Retina (tissue), 1 donor: ENCODE results near the gene IFRD2.
"Not testable (repeated sequence)": the region's sequence is repeated elsewhere in the genome, so short reads cannot be mapped to it uniquely, and the experiment has no call there.

Experiments used
- DNase-seq: peaks from one replicate; pipeline ENCODE4 v3.0.0-alpha.2; 2016

The IFRD2 gene

DNA sequence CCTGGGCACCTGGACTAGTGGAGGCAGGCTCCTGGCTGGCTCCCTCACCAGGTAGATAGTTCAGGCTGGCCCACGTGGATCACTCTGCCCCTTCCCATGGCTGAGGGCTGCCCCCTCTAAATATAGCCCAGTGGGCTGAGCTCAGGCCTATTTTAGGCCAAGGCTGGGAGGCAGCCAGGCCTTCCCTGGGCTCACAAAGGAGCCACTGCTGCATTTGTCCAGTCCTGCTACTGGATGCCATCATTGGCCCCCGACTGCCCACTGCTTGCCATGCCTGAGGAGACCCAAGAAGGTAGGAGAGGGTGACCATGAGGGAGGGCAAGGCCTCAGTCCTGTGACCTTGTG, 13.4 kb downstream of the IFRD2 start, which contains the start of gene LSMEM2:
Gene LSMEM2, plus strand, starts transcription at position 208 of the 345 bp plus-strand sequence. Its CDS starts 27 bp downstream, at position 235.
- DNase-seq, result no peak

DNA sequence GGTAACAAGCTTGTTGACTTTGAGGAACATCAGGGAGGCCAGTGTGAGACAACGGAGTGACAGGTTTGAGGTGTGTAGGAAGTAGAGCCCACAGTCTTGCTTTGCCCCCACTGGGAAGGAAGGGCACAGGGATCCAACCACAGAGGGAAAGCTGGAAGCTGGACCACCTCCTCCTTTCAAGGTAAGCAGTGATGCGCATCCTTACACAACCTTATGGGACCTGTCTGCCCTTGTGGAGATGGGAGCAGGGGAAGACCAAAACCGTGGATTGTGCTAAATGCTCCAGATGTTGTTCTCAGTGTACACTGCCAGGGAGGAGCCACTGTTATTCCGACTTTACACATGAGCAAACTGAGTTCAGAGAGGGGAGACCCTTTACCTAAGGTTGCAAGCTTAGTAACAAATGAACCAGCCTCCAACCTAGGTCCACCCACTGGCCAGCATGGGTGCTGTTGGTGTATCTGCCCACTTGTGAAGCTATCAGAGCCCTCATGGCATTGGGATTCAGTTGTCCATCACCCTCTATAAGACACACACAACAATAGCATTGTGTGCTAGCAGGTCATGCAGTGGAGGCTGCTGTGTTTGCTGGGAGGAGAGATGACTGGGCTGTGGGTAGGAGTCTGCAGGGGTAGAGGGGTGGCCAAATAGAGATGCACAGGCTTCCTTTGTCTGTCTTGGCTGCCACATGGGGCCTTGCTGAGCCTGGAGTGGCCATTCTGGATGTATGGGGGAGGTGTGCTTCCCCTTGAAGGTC, 13.9 kb downstream of the IFRD2 start:
- no peak for DNase-seq

DNA sequence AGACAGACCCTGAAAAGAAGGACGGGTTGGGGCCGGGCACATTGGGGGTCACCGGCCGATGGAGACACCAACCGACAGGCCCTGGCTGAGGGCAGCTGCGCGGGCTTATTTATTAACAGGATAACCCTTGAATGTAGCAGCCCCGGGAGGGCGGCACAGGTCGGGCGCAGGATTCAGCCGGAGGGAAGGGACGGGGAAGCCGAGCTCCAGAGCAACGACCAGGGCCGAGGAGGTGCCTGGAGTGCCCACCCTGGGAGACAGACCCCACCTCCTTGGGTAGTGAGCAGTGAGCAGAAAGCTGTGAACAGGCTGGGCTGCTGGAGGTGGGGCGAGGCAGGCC, 15.5 kb downstream of the IFRD2 start:
- no peak for DNase-seq

DNA sequence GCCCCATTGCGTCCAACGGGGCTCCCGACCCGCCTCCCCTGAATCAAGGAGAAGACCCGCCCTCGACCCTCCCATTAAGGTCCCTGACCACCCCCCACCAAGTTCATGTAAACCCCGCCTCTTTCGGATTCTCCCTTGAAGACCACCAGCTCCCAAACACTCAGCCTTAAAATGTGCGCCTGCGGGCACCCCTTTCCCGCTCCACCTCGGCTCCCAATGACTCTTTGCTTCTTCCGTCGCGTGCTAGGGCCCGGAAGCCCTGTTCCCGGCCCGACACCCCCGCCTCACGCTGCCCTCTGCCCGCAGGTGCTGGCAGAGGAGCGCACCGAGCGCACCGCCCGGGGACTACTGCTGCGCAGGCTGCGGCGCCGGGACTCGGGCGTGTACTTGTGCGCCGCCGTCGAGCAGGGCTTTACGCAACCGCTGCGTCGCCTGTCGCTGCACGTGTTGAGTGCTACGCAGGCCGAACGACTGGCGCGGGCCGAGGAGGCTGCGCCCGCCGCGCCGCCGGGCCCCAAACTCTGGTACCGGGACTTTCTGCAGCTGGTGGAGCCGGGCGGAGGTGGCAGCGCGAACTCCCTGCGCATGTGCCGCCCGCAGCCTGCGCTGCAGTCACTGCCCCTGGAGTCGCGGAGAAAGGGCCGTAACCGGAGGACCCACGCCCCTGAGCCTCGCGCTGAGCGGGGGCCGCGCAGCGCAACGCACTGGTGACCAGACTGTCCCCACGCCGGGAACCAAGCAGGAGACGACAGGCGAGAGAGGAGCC, 16.1 kb downstream of the IFRD2 start:
- no peak for DNase-seq

DNA sequence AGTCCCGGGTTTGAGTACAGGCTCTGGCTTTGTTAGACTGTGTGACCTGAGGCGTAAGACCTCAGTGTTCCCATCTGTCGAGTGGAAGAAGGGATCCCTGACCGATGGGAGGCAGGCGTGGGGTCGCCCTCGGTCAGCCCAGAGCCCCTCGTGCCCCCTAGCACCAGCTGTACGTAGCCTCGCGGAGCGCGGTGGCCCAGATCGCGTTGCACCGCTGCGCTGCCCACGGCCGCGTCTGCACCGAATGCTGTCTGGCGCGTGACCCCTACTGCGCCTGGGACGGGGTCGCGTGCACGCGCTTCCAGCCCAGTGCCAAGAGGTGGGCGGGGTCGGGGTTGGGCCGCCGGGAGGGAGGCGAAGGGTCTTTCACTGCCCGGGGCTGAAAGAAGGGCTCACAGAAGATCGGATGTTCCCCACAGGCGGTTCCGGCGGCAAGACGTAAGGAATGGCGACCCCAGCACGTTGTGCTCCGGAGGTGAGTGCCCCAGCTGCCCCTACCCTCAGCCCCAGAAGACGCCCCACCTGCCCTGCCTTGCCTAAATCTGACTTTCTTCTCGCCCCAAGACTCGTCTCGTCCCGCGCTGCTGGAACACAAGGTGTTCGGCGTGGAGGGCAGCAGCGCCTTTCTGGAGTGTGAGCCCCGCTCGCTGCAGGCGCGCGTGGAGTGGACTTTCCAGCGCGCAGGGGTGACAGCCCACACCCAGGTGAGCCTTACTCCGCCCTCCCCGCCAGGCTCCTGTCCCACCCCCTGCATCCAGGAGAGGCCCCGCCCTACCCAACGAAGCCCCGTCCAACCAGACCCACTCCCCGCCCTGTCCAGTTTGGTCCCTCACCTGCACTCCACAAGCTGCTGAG, 16.9 kb downstream of the IFRD2 start:
- peak; percentile 71 for DNase-seq

DNA sequence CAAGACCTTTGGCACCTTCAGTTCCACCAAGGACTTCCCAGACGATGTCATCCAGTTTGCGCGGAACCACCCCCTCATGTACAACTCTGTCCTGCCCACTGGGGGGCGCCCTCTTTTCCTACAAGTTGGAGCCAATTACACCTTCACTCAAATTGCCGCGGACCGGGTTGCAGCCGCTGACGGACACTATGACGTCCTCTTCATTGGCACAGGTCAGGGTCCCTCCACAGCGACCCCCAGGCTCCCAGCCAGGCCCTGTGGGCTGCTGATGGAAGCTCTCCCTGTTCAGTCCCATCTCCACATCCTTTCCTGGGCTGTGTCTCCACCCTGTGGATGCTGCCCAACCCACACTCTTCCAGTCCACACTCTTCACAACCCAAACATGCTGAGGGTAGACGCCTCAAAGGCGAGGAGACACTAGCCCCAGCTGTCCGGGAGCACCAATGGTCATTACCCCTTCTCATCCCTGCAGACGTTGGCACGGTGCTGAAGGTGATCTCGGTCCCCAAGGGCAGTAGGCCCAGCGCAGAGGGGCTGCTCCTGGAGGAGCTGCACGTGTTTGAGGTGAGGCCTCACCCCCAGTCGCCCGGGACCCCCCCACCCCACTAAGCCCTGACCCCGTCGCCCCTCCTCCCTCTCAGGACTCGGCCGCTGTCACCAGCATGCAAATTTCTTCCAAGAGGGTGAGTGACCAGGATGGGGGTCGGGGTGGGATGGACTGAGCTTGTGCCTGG, 17.7 kb downstream of the IFRD2 start:
- DNase-seq, result peak; percentile 58

DNA sequence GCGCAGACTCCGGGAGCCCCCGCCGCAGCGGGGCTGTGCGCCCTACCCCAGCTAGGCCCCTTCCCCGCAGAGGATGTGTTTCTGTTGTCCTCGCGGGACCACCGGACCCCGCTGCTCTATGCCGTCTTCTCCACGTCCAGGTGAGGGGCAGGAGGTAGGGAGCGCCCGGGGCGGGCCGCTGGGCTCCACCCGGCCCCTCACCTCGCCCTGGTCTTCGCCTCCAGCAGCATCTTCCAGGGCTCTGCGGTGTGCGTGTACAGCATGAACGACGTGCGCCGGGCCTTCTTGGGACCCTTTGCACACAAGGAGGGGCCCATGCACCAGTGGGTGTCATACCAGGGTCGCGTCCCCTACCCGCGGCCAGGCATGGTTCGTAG, 18.6 kb downstream of the IFRD2 start:
- DNase-seq, result no peak

DNA sequence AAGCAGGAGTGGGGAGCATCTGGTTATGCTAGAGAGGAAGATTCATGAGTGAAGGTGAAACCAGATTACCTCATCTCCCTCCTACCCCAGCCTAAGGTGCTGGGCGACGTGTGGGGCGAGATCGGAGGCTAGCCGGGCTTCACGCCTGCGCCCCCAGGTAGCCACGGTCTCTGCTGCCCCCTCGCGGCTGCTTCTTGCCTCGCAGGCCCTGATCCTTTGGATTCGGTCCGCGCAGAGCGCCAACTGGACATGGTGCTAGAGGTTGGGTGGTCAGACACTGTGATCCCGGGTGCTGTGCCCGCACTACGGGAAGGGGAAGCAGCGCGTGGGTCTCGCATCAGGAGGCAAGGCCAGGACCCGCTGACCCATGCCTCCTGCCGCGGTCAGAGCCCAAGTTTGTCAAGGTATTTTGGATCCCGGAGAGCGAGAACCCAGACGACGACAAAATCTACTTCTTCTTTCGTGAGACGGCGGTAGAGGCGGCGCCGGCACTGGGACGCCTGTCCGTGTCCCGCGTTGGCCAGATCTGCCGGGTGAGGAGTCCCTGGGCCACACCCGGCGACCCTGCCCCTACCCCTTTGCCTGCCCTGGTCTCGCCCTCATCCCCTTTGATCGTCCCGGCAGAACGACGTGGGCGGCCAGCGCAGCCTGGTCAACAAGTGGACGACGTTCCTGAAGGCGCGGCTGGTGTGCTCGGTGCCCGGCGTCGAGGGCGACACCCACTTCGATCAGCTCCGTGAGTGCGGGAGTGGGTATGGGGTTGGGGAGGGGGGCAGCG, 19.1 kb downstream of the IFRD2 start:
- DNase-seq, result peak; percentile 94

DNA sequence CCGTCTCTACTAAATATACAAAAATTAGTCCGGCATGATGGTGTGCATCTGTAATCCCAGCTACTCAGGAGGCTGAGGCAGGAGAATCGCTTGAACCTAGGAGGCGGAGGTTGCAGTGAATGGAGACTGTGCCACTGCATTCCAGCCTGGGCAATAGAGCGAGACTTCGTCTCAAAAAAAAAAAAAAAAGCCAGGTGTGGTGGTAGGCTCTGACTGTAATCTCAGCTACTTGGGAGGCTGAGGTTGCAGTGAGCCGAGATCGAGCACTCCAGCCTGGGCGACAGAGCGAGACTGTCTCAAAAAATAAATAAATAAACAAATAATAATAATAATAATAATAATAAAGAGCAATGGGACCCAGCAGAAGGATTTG, 19.7 kb downstream of the IFRD2 start:
- not testable (repeated sequence) for DNase-seq

DNA sequence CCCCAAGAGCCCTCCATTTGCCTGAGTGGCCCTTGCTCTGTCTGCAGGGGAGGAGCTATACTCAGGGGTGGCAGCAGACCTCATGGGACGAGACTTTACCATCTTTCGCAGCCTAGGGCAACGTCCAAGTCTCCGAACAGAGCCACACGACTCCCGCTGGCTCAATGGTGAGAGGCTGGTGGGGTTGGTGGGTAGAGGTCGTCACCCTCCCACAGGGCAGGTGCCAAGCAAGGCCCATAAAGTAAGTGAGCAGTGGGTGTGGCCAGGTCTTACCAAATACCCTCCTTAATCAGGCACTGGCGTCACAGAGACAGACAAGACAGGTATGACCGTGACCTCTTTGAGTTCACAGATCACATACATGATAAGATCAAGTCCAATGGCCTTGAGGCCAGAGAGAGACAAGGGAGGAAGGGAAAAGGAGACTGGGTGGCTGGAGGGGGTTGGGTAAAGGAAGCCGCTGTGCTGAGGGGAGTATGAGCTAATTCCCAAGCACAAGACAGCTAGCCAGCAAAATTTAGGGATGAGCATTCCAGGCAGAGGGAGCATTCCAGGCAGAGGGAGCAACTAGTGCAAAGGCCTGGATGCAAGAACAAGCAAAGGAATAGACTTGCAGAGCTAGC, 20.8 kb downstream of the IFRD2 start:
- no peak for DNase-seq

DNA sequence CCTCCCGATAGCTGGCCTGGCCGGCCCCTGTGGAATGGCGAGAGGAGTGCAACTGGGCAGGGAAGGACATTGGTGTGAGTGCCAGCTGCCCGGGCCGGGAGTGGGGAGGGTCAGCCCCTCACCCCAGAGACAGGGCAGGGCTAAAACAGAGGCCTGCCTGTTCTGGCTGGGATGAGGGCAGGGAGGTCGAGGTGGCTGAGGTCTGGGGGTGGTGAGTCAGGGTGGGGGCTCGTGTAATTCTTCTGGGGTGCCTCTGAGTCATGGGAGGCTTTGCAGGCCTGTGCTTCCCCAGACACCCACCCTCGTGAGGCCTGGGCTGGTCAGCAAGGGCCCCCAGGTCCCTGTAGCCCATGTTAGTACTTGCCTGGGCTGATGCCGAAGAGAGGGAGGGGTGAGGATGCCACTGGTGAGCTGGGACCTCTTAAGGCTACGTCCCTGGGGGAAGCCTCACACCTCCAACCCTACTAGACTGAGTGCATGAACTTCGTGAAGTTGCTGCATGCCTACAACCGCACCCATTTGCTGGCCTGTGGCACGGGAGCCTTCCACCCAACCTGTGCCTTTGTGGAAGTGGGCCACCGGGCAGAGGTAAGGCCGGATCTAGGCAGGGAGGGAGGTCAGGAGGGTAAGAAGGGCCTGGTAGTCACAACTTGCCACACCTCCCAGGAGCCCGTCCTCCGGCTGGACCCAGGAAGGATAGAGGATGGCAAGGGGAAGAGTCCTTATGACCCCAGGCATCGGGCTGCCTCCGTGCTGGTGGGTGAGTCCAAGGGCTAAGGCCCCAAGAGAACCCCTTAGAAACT, 21.6 kb downstream of the IFRD2 start:
- no peak for DNase-seq

DNA sequence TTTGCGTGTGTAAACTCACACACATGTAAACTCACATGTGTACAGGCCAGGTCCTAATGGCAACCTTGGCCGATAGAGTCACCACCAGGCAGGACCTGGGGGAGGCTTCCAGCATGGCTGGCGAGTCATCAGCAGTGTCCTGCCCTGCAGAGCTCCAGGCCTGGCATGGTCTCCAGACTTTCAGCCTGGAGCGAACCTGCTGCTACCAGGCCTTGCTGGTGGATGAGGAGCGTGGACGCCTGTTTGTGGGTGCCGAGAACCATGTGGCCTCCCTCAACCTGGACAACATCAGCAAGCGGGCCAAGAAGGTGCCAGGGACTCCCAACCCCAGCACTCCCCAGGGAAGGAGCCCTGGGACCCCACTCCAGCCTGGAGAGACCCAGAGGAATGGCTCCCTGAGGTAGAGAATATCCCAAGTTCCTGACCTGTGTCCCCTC, 22.2 kb downstream of the IFRD2 start:
- no peak for DNase-seq

DNA sequence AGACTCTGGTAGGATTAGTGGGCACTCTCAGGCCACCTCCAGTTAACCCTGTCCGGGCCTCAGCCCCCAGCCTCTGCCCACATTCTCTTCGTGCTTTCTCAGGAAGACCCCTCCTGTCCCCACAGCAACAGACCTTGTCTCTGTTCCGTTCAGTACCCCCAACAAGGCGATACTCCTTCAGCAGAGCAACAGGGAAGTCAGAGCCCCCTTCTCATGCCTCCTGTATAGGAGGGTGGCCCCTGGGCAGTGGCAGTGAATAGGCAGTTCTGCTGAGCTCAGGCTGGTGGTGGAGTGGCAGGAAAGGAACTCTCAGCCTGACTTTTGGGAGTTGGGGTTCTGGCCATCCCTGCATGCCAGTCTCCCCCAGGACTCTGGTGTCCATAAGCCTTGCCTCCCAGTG, 22.8 kb downstream of the IFRD2 start:
- DNase-seq, result no peak

DNA sequence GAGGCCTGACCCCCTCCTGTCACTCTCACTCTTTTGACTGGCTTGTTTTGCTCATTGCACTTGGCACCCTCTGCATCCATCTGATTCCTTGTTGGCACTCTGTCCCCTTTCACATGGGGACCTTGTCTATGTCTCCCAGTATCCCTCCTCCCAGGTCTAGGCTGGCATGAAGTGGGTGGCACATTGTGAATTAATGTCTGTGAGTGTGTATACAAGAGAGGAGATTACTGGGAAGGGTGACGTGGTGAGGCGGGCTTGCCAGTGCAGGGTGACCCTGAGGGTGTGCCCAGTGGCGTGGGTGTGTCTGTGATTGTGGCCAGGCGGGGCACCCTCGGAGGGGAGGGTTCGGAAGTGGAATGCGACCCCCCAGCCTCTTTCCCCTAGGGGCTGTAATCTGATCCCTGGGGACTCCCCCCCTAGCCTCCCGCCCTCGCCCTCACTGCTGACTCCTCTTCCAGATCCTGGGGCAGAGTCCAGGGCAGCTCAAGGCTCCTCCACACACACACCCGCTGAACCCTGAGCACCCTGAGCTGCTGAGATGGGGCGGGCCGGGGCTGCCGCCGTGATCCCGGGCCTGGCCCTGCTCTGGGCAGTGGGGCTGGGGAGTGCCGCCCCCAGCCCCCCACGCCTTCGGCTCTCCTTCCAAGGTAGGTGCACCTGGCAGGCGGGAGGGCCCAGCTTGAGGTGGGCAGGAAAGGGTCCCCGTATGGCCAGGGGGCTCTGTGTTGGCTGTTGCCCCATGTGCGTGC, 23.4 kb downstream of the IFRD2 start, which contains the start of gene SEMA3B:
Gene SEMA3B, plus strand, starts transcription at position 445 of the 749 bp plus-strand sequence. Its CDS starts 94 bp downstream, at position 539.
- no peak for DNase-seq

DNA sequence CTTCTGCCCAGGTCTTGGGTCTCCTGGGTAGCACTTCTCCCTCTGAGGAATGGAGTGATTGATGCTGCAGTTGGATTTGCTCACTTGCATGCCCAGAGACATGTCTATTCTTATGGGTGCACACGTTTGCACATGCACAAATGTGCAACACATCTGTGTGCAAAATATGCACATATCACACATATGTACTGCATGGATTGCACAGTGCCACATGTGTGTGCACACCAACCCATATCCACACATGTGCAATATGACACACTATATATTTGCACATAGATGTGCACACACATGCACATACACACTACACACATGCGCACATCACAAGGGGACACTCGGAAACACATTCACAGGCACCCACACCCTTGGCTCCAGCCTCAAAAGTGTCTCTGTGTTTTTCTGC, 24.0 kb downstream of the IFRD2 start:
- DNase-seq, result no peak

DNA sequence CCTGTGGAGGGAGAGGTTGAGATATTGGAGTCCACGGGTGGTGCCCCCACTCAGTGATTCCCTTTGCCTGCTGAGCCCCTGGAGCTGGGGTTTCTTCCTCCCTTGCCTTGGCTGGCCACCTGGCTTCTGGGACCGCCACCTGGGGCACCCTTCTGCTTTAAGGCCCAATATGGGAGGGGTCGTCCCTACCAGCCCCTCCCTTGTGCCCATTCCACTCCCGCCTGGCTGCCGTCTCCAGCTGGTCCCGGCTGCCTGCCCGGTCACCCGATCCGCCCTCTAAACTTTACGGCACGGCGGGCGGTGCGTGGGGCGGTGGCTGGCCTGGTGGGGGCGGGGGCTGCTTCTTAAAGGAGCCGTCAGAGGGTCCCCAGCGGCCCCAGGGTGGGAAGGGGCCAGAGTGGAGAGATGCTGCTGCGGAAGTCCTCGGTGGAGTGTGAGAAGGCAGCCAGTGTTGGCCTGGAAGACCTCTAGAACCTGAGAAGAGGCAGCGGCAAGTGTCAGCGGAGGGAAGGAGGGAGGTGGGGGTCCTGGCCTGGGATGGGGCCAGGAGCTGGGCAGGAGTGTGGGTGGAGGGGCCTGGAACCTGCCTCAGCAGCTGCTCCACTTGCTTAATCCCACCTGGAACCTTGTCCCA, 24.8 kb downstream of the IFRD2 start:
- peak; percentile 59 for DNase-seq

DNA sequence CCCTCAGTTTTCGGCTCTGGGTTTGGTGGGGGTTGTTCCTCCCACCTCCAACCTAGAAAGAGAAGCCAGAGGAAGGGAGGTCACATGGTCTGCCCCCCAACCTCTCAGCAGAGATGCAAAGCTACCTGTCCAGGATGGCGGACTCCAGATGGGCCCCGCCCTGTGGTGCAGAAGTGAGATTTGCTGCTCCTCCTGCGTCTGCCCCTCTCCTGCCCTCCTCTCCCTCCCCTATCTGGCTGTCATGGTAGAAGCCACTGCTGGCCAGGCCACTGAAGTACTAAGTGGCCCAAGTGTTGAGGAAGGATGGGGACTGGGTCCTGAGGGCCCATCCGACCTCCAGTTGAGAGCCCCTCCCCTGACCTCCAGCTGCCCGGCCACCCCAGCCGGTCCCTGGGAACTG, 25.4 kb downstream of the IFRD2 start:
- no peak for DNase-seq

DNA sequence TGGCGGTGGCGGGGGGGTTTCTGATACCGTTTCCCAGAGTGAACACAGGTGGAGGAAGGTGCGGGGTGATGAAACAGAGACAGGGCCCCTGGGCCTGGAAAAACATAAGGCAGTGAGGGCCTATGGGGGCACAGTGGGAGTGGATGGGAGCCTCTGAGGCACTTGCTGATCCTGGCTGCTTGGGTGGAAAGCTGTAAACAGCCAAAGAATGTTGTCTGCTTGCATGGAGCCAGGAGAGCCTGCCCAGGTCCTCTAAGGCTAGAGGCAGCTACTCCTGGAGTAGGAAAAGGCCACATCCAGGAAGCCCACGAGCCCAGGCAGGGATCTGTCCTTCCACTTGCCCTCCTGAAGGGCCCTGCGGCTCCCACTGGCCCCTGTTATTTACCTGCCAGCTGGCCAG, 26.2 kb downstream of the IFRD2 start:
- no peak for DNase-seq

DNA sequence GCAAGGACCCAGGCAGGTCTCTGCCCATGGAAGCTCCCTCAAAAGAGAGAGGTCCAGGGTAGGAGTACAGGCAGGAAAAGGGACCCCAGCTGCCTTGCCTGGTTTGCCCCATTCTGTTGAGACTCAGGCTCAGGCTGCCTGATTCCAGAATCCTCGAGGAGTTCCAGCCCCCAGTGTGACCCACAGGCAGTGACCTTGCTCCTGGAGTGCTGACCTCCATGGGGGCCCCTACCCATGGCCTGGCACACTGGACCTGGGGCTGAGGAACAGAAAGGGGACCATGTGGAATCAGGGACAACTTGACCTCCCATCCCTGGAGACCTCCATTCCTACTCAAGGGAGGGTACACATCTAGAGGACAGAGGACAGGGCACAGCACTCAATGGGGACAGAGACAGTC, 26.7 kb downstream of the IFRD2 start:
- DNase-seq, result no peak
